ENCODE measurements around the gene IRS4.

IRS4 gene

GRCh38 chrX:108704839-108705238, 31.5 kb downstream of the IRS4 start:
- DNase-seq (no peak), ATAC-seq (replicated peaks) (no peak)
- H3K27ac Mint-ChIP-seq = no peak overlapping the region
- no peaks in the 10 kb centered on the region for H3K4me1 Mint-ChIP-seq
- no peaks in the 10 kb centered on the region for H3K36me3 Mint-ChIP-seq
- no peaks in the 10 kb centered on the region for H3K27me3 Mint-ChIP-seq
- H3K9me3 Mint-ChIP-seq = no peaks in the 10 kb centered on the region
- no peak overlapping the region for H3K4me3 Mint-ChIP-seq

- Mint-ChIP-seq H3K36me3 (no peaks in the 10 kb centered on the region), H3K27ac (no peak overlapping the region), H3K9me3 (no peaks in the 10 kb centered on the region), H3K4me1 (no peaks in the 10 kb centered on the region), H3K27me3 (no peaks in the 10 kb centered on the region), H3K4me3 (no peak overlapping the region)
- DNase-seq = no peak
- ATAC-seq (replicated peaks) = no peak
Observed at GRCh38 chrX:108702530-108702929, 33.8 kb downstream of the IRS4 start.

- H3K4me3 Mint-ChIP-seq = no peak overlapping the region
- H3K4me1 Mint-ChIP-seq = no peaks in the 10 kb centered on the region
- DNase-seq (no peak), ATAC-seq (replicated peaks) (no peak)
- H3K27ac Mint-ChIP-seq = no peak overlapping the region
- no peaks in the 10 kb centered on the region for H3K9me3 Mint-ChIP-seq
- no peaks in the 10 kb centered on the region for H3K27me3 Mint-ChIP-seq
- no peaks in the 10 kb centered on the region for H3K36me3 Mint-ChIP-seq
Observed at GRCh38 chrX:108701633-108702032, 34.7 kb downstream of the IRS4 start.

GRCh38 chrX:108699368-108699767, 37.0 kb downstream of the IRS4 start:
- no peak for DNase-seq
- H3K27me3 Mint-ChIP-seq = no peaks in the 10 kb centered on the region

GRCh38 chrX:108696690-108697089, 39.7 kb downstream of the IRS4 start:
- no peaks in the 10 kb centered on the region for H3K4me1 Mint-ChIP-seq
- ATAC-seq (replicated peaks) = no peak

More at GRCh38 chrX:108699368-108699767, 37.0 kb downstream of the IRS4 start:
- Mint-ChIP-seq H3K4me3 (no peak overlapping the region), H3K4me1 (no peaks in the 10 kb centered on the region), H3K27ac (no peak overlapping the region), H3K9me3 (no peaks in the 10 kb centered on the region), H3K36me3 (no peaks in the 10 kb centered on the region)
- peak in 1 of 2 donors; percentile 25 for ATAC-seq (replicated peaks)

More at GRCh38 chrX:108696690-108697089, 39.7 kb downstream of the IRS4 start:
- Mint-ChIP-seq H3K4me3 (no peak overlapping the region), H3K27me3 (no peaks in the 10 kb centered on the region), H3K9me3 (peaks cover 0 to 1% of the 10 kb centered on the region in 2 donors), H3K36me3 (no peaks in the 10 kb centered on the region), H3K27ac (no peak overlapping the region)
- no peak for DNase-seq

All from stimulated activated naive B cell treated with anti-CD40 and anti-IgM and Interleukin-4, amounts not matched to agents 10 μg/mL and 1 μg/mL and 100 μg/mL, for 72 hours (primary cell).